ACC112 (cell line): Measurements from ENCODE around the gene CPA5.

Experiments used
- H2AFZ ChIP-seq: fragments of 200-600 bp; sonication (generic); one replicate; pipeline ENCODE4 v1.6.0; 2017; ENCODE audit warnings: antibody characterized with exemption, low read length; ENCODE audit not compliant: unreplicated experiment
- H3K27ac ChIP-seq: fragments of 200-600 bp; sonication (generic); 2 replicates; pipeline ENCODE4 v1.5.1; 2014; ENCODE audit warnings: low read depth, mild to moderate bottlenecking, antibody characterized with exemption, low read length, moderate library complexity
- H3K27me3 ChIP-seq: fragments of 200-600 bp; sonication (generic); 2 replicates; pipeline ENCODE4 v1.6.1; 2014; ENCODE audit warnings: mild to moderate bottlenecking, antibody characterized with exemption, low read length, moderate library complexity, mixed read lengths; ENCODE audit not compliant: insufficient read depth
- H3K36me3 ChIP-seq: fragments of 200-600 bp; sonication (generic); 2 replicates; pipeline ENCODE4 v1.6.1; 2016; ENCODE audit warnings: mild to moderate bottlenecking, antibody characterized with exemption, low read length, moderate library complexity, mixed read lengths; ENCODE audit not compliant: insufficient read depth
- H3K4me1 ChIP-seq: fragments of 200-600 bp; sonication (generic); one replicate; pipeline ENCODE4 v1.6.1; 2016; ENCODE audit warnings: low read length, mixed read lengths; ENCODE audit not compliant: insufficient read depth, unreplicated experiment, control insufficient read depth
- H3K4me3 ChIP-seq: fragments of 200-600 bp; sonication (generic); 2 replicates; pipeline ENCODE4 v1.5.1; 2014; ENCODE audit warnings: mild to moderate bottlenecking, low read depth, low read length
- H3K79me2 ChIP-seq: fragments of 200-600 bp; sonication (generic); one replicate; pipeline ENCODE4 v1.6.0; 2016; ENCODE audit warnings: low read length; ENCODE audit not compliant: control insufficient read depth, unreplicated experiment, insufficient read depth

The CPA5 gene

DNA sequence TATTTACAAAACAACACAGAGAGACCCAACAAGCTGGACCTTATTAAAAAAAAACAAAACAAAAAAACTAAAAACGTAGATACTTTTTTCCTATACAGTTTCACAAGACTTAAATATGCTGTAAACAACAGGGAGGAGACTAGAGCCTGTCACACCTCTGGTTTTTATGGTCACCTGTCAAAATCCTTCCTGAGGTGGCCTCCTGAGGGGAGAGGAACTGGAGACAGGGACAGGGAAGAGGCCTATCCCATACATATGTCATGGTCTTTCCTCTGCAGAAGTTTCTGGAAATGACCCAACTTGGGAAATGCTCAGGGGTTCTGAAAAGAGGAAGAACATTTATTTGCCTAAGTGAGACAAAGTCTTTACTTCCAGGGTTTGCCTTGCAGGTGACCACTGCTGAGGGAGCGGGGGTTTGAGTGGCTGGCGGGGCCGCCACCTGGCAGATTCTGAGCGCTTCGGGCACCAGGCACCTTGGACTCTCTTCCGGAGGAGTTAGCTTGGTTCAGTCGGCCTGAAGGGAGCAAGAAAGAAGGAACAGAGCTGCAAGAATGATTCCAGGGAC lies 54.0 kb downstream of the CPA5 start:
- Histone ChIP-seq H3K27me3 (no peaks in the 10 kb centered on the region), H2AFZ (no peak overlapping the region), H3K36me3 (peaks cover 8% of the 10 kb centered on the region; the same call in 1 of the 2 replicates), H3K27ac (no peak overlapping the region), H3K4me3 (no peak overlapping the region), H3K4me1 (no peaks in the 10 kb centered on the region), H3K79me2 (no peaks in the 10 kb centered on the region)

DNA sequence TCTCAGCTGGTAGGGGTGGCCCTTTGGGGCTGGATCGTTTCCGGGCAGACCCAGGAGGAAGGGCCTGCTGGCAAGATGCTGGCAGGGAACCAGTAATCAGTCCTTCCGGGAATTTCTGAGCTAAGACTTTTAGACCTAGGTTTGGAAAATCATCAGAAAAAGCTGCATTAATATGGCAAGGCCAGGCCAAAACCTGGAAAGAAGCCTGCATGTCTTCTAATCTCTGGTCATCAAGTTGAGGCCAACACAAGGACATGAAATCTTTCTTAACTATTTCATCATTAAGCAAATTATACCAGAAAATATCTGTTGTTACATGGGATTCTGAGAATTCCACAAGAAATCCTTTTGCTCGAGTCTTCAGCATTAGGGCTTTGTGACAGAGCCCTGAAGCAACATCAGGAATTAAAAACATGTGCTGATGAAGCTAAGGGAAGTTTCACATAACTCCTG lies 55.5 kb downstream of the CPA5 start:
- H3K27me3 ChIP-seq: no peaks in the 10 kb centered on the region
- peaks cover 8% of the 10 kb centered on the region; the same call in 1 of the 2 replicates for H3K36me3 ChIP-seq
- H3K79me2 ChIP-seq: no peaks in the 10 kb centered on the region
- H3K27ac ChIP-seq: no peak overlapping the region
- no peak overlapping the region for H3K4me3 ChIP-seq
- H2AFZ ChIP-seq: no peak overlapping the region
- H3K4me1 ChIP-seq: no peaks in the 10 kb centered on the region

DNA sequence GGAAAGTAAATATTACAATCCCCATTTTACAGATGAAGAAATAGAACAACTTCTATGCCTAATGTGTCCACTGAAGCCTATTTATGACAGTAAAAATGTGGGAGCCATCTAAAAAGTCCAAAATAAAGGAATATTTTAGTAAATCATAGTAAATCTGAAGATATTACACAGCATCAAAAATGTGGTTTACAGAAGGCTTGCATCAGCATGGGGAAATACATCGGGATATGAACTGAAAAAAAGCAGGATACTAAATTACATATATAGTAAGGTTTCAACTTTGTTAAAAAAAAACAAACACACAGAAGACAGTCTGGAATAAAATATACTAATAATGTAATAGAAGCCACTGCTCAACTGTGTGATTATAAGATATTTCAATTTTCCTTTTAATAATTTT lies 56.5 kb downstream of the CPA5 start:
- Histone ChIP-seq H3K27ac (no peak overlapping the region), H3K4me1 (no peaks in the 10 kb centered on the region), H3K27me3 (no peaks in the 10 kb centered on the region), H3K4me3 (no peak overlapping the region), H3K79me2 (no peaks in the 10 kb centered on the region), H3K36me3 (peaks cover 8% of the 10 kb centered on the region; the same call in 1 of the 2 replicates), H2AFZ (no peak overlapping the region)

DNA sequence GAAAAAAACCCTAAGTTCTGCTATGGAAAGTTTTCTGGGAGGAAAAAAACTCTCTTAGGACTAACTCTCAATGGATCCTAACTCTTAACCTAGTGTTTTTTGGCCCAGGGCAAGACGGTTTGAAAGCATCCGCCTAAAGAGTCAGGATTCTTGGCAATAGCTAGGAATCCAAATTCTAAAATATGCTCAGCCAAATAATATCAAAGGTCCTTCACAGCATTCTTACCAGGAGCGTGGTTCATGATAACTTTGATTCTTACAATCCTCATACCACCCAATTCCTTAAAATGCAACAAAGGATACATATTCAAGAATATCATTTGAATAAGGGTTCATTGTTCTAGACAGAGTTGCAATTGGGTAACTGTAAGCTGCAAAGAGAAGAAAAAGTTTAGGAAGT lies 57.0 kb downstream of the CPA5 start:
- Histone ChIP-seq H3K27ac (no peak overlapping the region), H3K27me3 (no peaks in the 10 kb centered on the region)

DNA sequence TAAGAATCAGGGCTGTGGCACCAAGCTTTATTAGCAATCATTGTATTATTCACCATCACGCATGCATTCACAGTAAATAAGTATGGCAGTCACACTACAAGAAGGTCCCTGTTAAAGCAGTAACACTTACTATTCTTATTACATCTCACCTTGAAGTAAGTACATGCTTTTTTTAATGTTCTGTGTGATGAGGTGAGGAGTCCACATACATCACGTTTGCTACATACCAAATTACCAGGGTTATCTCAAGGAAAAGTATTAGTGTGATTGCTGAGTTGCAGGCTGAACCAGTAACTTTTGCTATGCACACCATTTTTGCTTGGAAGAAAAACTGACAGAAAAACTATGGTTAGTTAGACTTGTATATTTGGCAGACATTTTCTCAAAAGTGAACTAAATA lies 60.4 kb downstream of the CPA5 start:
- Histone ChIP-seq H3K4me3 (no peak overlapping the region), H3K4me1 (peaks cover 8% of the 10 kb centered on the region), H3K36me3 (no peaks in the 10 kb centered on the region), H3K27me3 (no peaks in the 10 kb centered on the region), H2AFZ (no peak overlapping the region), H3K79me2 (no peaks in the 10 kb centered on the region), H3K27ac (no peak overlapping the region)

More for the DNA sequence above, 57.0 kb downstream of the CPA5 start:
- Histone ChIP-seq H3K4me1 (no peaks in the 10 kb centered on the region), H2AFZ (no peak overlapping the region), H3K4me3 (no peak overlapping the region), H3K36me3 (peaks cover 8% of the 10 kb centered on the region; the same call in 1 of the 2 replicates), H3K79me2 (no peaks in the 10 kb centered on the region)

DNA sequence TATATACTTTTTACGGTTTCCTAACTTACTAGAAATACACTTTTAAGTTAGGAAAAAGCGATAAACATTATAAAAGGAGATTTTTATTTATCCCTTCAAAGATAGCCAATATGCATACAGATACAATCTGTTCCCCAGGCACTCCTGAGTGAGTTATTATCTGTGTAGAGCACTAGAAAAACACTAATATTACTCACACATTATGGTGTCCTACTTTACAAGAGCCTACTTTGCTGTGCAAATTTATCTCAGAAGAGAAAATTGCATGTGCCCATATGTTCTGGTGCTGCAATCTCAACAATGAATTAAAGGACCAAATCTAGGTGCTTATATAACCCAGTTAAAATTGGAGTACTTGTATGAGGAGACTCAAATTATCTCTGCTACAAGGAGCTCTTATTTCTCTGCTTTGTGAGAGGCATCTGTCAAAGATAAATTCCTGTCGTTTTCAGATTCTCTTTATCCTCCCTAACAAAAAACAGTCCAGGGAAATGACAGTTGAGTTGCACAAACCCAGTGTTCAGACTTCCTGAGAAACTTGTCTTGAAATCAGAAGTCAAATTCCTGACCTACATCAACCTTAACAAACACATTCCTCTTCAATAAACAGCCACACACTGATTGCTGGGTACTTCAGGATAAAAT lies 64.6 kb downstream of the CPA5 start:
- peak overlapping the region; percentile 2 for H2AFZ ChIP-seq
- H3K27ac ChIP-seq: no peak overlapping the region
- H3K4me1 ChIP-seq: peaks cover 8% of the 10 kb centered on the region
- H3K36me3 ChIP-seq: no peaks in the 10 kb centered on the region
- H3K27me3 ChIP-seq: no peaks in the 10 kb centered on the region
- H3K4me3 ChIP-seq: no peak overlapping the region
- H3K79me2 ChIP-seq: no peaks in the 10 kb centered on the region

DNA sequence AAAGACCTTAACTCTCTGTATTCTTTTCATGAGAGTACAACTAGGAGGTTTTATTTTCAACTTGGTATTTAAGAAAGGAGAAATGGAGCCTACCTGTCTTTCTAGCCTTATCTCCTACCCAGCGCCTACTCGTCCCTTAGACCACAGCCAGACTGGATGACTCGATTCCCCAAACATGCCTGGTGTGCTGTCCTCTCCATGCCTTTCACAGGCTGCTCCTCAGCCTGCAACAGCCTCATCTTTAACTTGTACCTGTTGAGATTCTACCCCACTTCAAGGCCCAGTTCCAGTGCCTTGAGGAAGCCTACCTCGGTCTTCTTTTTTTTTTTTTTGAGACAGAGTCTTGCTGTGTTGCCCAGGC lies 65.1 kb downstream of the CPA5 start:
- no peak overlapping the region for H3K27ac ChIP-seq
- peaks cover 8% of the 10 kb centered on the region for H3K4me1 ChIP-seq

DNA sequence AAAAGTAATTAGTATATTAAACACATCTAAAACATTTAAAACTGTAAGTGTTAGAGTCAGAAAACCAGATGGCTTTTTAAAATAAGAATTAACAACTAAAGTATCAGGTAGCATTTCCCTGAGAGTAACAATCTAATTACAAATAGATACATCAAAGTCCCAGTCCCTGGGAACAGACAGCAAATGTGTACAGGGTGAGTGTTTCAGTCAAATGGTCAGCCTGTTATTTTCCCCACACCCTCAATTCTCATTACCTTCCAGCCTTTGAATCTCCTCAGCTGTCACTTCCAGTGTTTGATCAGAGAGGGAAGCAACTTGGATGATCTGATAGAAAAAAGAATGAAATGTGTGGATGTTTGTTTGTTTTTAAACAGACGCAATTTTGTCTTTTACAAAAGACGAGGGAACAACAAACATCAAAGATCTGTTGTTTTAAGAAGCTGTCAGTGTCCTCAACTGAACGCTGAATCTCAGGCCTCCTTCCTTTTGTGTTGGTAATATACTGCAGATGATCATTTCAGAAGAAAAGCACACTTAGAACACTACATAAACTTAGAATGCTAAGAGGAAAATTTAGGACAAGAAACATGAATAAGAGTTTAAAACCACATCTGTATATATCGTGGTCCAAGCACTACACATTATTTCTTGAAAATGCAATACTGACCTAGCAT lies 66.4 kb downstream of the CPA5 start:
- Histone ChIP-seq H3K36me3 (no peaks in the 10 kb centered on the region), H3K27me3 (no peaks in the 10 kb centered on the region)

More for the DNA sequence above, 65.1 kb downstream of the CPA5 start:
- Histone ChIP-seq H3K4me3 (no peak overlapping the region), H3K79me2 (no peaks in the 10 kb centered on the region), H3K36me3 (no peaks in the 10 kb centered on the region), H3K27me3 (no peaks in the 10 kb centered on the region), H2AFZ (no peak overlapping the region)

DNA sequence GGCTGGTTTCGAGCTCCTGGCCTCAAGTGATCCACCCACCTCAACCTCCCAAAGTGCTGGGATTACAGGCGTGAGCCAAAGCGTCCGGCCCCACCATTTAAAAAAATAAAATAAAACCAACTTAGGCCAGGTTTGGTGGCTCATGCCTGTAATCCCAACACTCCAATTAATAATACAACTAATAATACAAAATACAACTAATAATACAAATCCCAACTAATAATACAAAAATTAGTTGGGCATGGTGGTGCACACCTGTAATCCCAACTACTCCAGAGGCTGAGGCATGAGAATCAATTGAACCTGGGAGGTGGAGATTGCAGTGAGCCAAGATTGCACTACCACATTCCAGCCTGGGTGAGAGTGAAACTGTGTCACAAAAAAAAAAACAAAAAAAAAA lies 68.6 kb downstream of the CPA5 start:
- H3K4me3 ChIP-seq: no peak overlapping the region
- H2AFZ ChIP-seq: no peak overlapping the region
- H3K4me1 ChIP-seq: peaks cover 8% of the 10 kb centered on the region
- no peaks in the 10 kb centered on the region for H3K27me3 ChIP-seq
- H3K27ac ChIP-seq: no peak overlapping the region
- no peaks in the 10 kb centered on the region for H3K36me3 ChIP-seq
- H3K79me2 ChIP-seq: no peaks in the 10 kb centered on the region

More for the DNA sequence above, 66.4 kb downstream of the CPA5 start:
- Histone ChIP-seq H3K27ac (no peak overlapping the region), H3K4me1 (peaks cover 8% of the 10 kb centered on the region), H3K79me2 (no peaks in the 10 kb centered on the region), H3K4me3 (no peak overlapping the region), H2AFZ (no peak overlapping the region)

DNA sequence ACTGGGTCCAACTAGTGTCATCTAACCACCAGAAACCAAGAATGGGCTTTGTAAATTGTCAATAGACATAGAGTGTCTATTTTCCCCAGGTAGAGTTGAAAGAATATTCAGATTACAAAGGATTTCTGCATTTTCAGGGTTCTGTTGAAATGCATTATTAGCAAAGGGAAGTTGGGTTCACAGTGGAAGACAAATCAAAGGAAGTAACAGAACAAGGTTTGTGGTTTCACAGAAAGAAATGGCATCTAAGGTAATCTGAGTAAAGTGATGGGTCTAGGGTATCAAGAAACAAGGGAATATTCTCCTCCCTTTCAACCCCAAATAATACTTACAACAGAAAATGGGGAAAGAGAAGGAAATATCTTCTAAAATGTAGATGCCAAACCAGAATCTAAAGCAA lies 70.4 kb downstream of the CPA5 start:
- Histone ChIP-seq H3K4me3 (no peak overlapping the region), H3K79me2 (no peaks in the 10 kb centered on the region), H3K4me1 (no peaks in the 10 kb centered on the region), H2AFZ (no peak overlapping the region), H3K27me3 (no peaks in the 10 kb centered on the region), H3K36me3 (no peaks in the 10 kb centered on the region), H3K27ac (no peak overlapping the region)

DNA sequence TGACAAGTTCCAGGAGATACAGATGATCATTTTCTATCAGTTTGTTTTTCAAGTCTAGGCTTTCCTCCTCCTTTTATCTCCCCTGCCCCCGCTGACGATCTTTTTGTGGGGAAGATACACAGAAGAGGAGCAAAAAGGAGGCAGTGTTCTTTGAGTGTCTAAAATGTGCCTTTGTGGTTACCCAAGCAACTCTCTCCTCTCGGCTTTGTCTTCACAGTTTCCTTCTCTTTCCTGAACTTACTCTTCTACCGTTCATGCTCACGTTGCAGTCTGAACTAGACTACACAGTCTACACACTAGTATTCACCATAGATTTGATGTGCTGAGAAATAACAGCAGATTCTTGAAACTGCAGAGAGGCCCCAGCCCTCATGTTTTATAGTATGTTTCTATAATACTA lies 72.6 kb downstream of the CPA5 start:
- no peak overlapping the region for H3K4me3 ChIP-seq
- no peaks in the 10 kb centered on the region for H3K79me2 ChIP-seq
- H2AFZ ChIP-seq: no peak overlapping the region
- peaks cover 16% of the 10 kb centered on the region for H3K4me1 ChIP-seq
- no peaks in the 10 kb centered on the region for H3K27me3 ChIP-seq
- no peaks in the 10 kb centered on the region for H3K36me3 ChIP-seq
- no peak overlapping the region for H3K27ac ChIP-seq
